ENCODE measurements around the gene DPPA3.
"Not testable (repeated sequence)": the region's sequence is repeated elsewhere in the genome, so short reads cannot be mapped to it uniquely, and the experiment has no call there.

Gene DPPA3

GRCh38 chr12:7730984-7731383, 19.8 kb downstream of the DPPA3 start:
- DNase-seq (ENCODE audit: low spot score) = not testable (repeated sequence)

- DNase-seq (ENCODE audit: low spot score) = no peak
These were observed 20.3 kb downstream of the DPPA3 start for GRCh38 chr12:7731486-7731885.

GRCh38 chr12:7732993-7733392, 21.8 kb downstream of the DPPA3 start:
- DNase-seq (ENCODE audit: low spot score) = no peak

- no peak for DNase-seq (ENCODE audit: low spot score)
These were observed 36.0 kb downstream of the DPPA3 start, which contains the start of gene CLEC4C for GRCh38 chr12:7747246-7747645. CLEC4C (minus strand) TSS chr12:7747375; CDS start chr12:7747348, 27 bp downstream.

- no peak for DNase-seq (ENCODE audit: low spot score)
These were observed 37.6 kb downstream of the DPPA3 start for GRCh38 chr12:7748852-7749251.

GRCh38 chr12:7749442-7749841, 38.2 kb downstream of the DPPA3 start:
- DNase-seq (ENCODE audit: low spot score) = peak; percentile 29

GRCh38 chr12:7750350-7750749, 39.1 kb downstream of the DPPA3 start:
- no peak for DNase-seq (ENCODE audit: low spot score)

- DNase-seq (ENCODE audit: low spot score) = no peak
These were observed 40.2 kb downstream of the DPPA3 start for GRCh38 chr12:7751394-7751793.

- not testable (repeated sequence) for DNase-seq (ENCODE audit: low spot score)
These were observed 41.0 kb downstream of the DPPA3 start for GRCh38 chr12:7751941-7752922.

GRCh38 chr12:7755668-7756067, 44.4 kb downstream of the DPPA3 start:
- not testable (repeated sequence) for DNase-seq (ENCODE audit: low spot score)

GRCh38 chr12:7756993-7757392, 45.8 kb downstream of the DPPA3 start:
- no peak for DNase-seq (ENCODE audit: low spot score)

- DNase-seq (ENCODE audit: low spot score) = no peak
These were observed 47.5 kb downstream of the DPPA3 start for GRCh38 chr12:7758766-7759140.
